Kidney (tissue), 14 donors: ENCODE measurements around the gene POGZ. TPM values are rescaled to one million over a fixed set of nuclear protein-coding genes. Genes with fewer than 3 reads are reported as not detected.
A peak's percentile ranks its signal among the peaks of the same experiment; 100 is the strongest.
"Not testable (repeated sequence)": the region's sequence is repeated elsewhere in the genome, so short reads cannot be mapped to it uniquely, and the experiment has no call there.

Experiments
- DNase-seq, 5 donors: peaks; one replicate each; pipeline ENCODE4 v3.0.0-alpha.2; 2013 to 2020
- FAIRE-seq: peaks from 2 replicates; lab custom pipeline; 2012; peaks lifted over from hg19 to GRCh38; lab: Jason Lieb, UNC
- H3K27ac ChIP-seq, 2 donors: one replicate each; pipeline ENCODE4 v1.7.0; 2013; ENCODE audit warnings: low read depth in 2 of 2, low read length in 2 of 2, inconsistent platforms in 1 of 2
- H3K27me3 ChIP-seq: one replicate; pipeline ENCODE4 v1.7.1; 2013; ENCODE audit warnings: low read length, inconsistent platforms; ENCODE audit not compliant: control insufficient read depth, insufficient read depth
- H3K36me3 ChIP-seq, 3 donors: one replicate each; pipeline versions ENCODE4 v1.7.0 to v1.7.1; 2013; ENCODE audit warnings: low read length in 3 of 3, control low read depth in 1 of 3, inconsistent platforms in 1 of 3; ENCODE audit not compliant: insufficient read depth in 3 of 3, control insufficient read depth in 2 of 3
- H3K4me1 ChIP-seq, 3 donors: one replicate each; pipeline versions ENCODE4 v1.7.0 to v1.7.1; 2013; ENCODE audit warnings: low read length in 3 of 3, inconsistent platforms in 1 of 3, low read depth in 1 of 3; ENCODE audit not compliant: control insufficient read depth in 2 of 3, insufficient read depth in 2 of 3
- H3K4me3 ChIP-seq, 3 donors: one replicate each; pipeline versions ENCODE4 v1.7.0 to v1.8.1; 2013; ENCODE audit warnings: low read length in 3 of 3, control low read depth in 1 of 3, inconsistent platforms in 1 of 3
- H3K9ac ChIP-seq, 3 donors: one replicate each; pipeline versions ENCODE4 v1.7.0 to v1.7.1; 2013; ENCODE audit warnings: low read length in 3 of 3, control low read depth in 1 of 3, inconsistent platforms in 1 of 3
- H3K9me3 ChIP-seq, 3 donors: one replicate each; pipeline versions ENCODE4 v1.7.0 to v1.7.1; 2013; ENCODE audit warnings: low read length in 3 of 3, control low read depth in 1 of 3, inconsistent platforms in 1 of 3; ENCODE audit not compliant: control insufficient read depth in 2 of 3, insufficient read depth in 1 of 3
- intact Hi-C: fragments of 100-400 bp; cut with DNase I; formaldehyde crosslinking; loops from one replicate; pipeline ENCODE4 v1.11.1; 2022
- polyA plus RNA-seq: library from polyadenylated mRNA; stranded (reverse); fragments of 350-450 nt; fragmentation: Illumina TruSeq; extraction: RNeasy Lipid Tissue Mini Kit (QIAGEN cat#74804); gene quantifications from one replicate; pipeline ENCODE4 v1.2.3, GENCODE V29; 2014; ENCODE audit warnings: low read depth, low replicate concordance; ENCODE audit not compliant: insufficient read depth
- total RNA-seq: library from RNA; stranded (reverse); fragmentation: NEBNext Ultra II Directional; extraction: Animal tissue kit (Norgen Biotek cat#: 25700); gene quantifications from one replicate; pipeline ENCODE4 v1.2.1, GENCODE V29; 2021
- TF ChIP-seq, protein P1 (sequence below): IDR thresholded peaks from 3 replicates; pipeline ENCODE4 v1.5.1; 2012; ENCODE audit warnings: mild to moderate bottlenecking, moderate library complexity, borderline replicate concordance; ENCODE audit not compliant: insufficient read depth; ENCODE audit errors: extremely low read depth
- donor health status: control.
- donor health status: control.
- donor health status: control.
- donor health status: control.
- donor health status: control.
- donor health status: DM: yes; HTN: yes; CAD: no.
- donor health status: Normal renal cell carcinoma (clear cell type).

POGZ gene
- total and polyA plus RNA-seq, 2 donors from 2014 or later: 16.4 to 96.6 TPM

DNA sequence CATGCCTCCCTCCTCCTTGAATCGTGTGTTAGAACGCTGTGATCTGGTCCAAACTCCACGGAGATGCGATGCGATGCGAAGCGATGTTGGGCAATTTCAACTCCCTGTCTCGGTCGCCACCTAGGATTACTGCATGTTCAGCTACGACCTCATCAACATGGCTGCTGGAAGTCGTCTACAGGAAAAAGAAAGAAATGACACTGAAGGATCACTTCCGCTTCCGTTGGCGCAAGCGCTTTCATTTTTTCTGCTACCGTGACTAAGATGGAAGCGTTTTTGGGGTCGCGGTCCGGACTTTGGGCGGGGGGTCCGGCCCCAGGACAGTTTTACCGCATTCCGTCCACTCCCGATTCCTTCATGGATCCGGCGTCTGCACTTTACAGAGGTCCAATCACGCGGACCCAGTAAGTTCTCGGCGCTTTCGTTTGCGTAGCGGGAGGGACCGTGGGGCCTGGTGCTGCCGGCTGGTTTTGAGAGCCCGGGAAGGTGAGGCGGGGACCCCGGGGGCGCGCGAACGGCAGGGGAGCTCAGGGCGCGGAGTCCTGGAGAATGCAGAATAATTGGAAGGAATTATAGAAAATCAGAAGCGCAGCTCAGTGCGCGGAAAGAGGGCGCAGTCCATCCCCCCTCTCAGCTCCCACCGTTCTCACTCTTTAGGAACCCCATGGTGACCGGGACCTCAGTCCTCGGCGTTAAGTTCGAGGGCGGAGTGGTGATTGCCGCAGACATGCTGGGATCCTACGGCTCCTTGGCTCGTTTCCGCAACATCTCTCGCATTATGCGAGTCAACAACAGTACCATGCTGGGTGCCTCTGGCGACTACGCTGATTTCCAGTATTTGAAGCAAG is 59.7 kb downstream of the POGZ start, which contains the start of gene PSMB4:
Gene PSMB4, plus strand, starts transcription at position 250 of the 848 bp plus-strand sequence. Its CDS starts 15 bp downstream, at position 265.
- peaks cover 4 to 7% (median 6%) of the 10 kb centered on the region in 3 donors for H3K4me1 ChIP-seq
- H3K36me3 ChIP-seq: peaks cover 6 to 27% (median 13%) of the 10 kb centered on the region in 3 donors
- H3K9ac ChIP-seq: peak within 1 kb of the TSS; percentile 34 to 97 (median 93)
- FAIRE-seq (peak; percentile 90), DNase-seq (peak; percentile 86 to 98 (median 91))
- no peaks in the 10 kb centered on the region for H3K27me3 ChIP-seq
- peak within 1 kb of the TSS; percentile 53 to 82 for H3K27ac ChIP-seq
- TF ChIP-seq, protein P1, sequence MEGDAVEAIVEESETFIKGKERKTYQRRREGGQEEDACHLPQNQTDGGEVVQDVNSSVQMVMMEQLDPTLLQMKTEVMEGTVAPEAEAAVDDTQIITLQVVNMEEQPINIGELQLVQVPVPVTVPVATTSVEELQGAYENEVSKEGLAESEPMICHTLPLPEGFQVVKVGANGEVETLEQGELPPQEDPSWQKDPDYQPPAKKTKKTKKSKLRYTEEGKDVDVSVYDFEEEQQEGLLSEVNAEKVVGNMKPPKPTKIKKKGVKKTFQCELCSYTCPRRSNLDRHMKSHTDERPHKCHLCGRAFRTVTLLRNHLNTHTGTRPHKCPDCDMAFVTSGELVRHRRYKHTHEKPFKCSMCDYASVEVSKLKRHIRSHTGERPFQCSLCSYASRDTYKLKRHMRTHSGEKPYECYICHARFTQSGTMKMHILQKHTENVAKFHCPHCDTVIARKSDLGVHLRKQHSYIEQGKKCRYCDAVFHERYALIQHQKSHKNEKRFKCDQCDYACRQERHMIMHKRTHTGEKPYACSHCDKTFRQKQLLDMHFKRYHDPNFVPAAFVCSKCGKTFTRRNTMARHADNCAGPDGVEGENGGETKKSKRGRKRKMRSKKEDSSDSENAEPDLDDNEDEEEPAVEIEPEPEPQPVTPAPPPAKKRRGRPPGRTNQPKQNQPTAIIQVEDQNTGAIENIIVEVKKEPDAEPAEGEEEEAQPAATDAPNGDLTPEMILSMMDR: peak; percentile 50
- no peaks in the 10 kb centered on the region for H3K9me3 ChIP-seq
- intact Hi-C loops: no loop called here
- peak within 1 kb of the TSS; percentile 84 to 98 (median 93) for H3K4me3 ChIP-seq

DNA sequence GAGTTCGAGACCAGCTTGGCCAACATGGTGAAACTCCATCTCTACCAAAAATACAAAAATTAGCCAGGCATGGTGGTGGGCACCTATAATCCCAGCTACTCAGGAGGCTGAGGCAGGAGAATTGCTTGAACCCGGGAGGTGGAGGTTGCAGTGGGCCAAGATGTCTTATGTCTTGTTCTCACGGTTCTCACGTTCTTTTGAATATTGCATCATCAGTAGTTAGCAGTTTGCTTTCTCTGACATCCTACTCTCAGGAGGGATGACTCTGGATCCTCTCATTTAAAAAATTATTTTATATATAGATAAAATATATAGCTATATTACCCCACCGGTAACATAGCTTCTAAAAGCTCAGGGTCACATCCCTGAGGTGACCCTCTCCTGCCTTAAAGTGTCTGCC is 63.0 kb downstream of the POGZ start:
- H3K27ac ChIP-seq, H3K27me3 ChIP-seq, intact Hi-C loops, DNase-seq, H3K9ac ChIP-seq, H3K9me3 ChIP-seq, H3K4me3 ChIP-seq, H3K4me1 ChIP-seq, FAIRE-seq, H3K36me3 ChIP-seq: not testable (repeated sequence)

DNA sequence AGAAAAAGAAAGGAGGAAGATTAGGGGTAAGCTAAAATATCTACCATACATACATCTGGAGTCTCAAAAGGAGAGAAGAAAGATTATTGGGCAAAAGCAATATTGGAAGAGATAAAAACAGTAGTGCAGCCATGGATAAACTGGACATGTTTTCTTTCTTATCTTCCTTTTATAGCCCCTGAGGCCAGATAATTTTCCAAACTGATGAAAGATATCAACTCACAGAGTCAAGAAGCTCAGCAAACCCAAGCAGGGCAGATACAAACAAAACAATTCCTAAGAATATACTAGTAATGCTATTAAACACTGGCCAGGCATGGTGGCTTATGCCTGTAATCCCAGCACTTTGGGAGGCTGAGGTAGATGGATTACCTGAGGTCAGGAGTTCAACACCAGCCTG is 65.7 kb downstream of the POGZ start:
- no peak overlapping the region for H3K4me3 ChIP-seq
- no peak overlapping the region for H3K9ac ChIP-seq
- peaks cover 0 to 4% (median 0%) of the 10 kb centered on the region in 3 donors for H3K4me1 ChIP-seq
- DNase-seq: no peak
- H3K36me3 ChIP-seq: no peaks in the 10 kb centered on the region
- intact Hi-C loops: no loop called here
- no peaks in the 10 kb centered on the region for H3K9me3 ChIP-seq
- TF ChIP-seq, protein P1: no peak
- no peak for FAIRE-seq
- H3K27me3 ChIP-seq: no peaks in the 10 kb centered on the region
- no peak overlapping the region for H3K27ac ChIP-seq

DNA sequence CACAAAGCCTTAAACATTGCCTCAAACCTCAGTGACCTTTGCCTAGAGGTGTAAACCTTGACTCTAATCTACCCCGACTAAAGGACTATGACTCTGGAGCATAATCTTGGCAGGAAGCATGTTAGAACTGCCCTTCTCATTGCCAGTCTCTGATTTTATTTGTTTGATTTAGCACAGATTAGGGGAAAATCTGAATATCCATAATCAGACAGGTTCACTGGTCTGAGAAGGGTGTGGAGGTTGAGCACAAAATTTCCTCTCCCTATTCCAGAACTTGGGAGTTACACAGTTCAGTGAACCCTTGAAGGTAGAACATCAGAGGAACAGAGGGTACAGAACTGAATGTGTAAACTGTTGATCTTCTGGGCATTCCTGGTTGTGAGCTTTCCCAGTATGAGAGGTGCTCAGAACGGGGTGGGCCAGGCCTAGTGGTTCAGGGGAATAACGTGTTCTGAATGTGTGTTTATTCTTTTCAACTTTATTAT is 68.2 kb downstream of the POGZ start:
- intact Hi-C loops: no loop called here
- TF ChIP-seq, protein P1: no peak
- FAIRE-seq: no peak

DNA sequence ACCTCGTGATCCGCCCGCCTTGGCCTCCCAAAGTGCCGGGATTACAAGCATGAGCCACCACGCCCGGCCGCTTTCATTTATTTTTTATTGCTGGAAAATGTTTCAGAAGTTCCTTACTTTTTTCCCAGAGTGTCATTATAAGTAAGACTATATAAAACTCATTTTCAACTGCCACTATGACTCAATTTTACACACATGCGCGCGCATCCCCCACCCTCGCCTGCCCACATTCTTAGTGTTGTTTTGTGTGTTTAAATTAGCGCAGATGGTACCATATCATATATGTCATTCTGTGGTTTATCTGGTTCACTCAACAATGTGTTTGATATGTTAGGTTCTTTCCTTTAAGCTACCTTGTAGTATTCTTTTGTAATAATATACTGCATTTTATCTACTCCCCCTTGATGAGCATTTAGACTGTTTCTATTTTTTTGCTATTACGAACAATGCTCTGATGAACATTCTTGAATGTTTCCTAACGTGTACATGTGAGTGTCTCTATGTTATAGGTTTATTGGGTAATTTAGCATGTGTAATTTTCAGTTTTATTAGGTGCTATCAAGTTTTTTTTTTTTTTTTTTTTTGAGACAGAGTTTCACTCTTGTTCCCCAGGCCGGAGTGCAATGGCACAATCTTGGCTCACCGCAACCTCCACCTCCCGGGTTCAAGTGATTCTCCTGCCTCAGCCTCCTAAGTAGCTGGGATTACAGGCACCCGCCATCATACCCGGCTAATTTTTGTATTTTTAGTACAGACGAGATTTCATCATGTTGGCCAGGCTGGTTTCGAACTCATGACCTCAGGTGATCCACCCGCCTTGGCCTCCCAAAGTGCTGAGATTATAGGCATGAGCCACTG is 68.8 kb downstream of the POGZ start:
- H3K9me3 ChIP-seq, DNase-seq, H3K36me3 ChIP-seq, H3K27ac ChIP-seq, FAIRE-seq, intact Hi-C loops, H3K4me3 ChIP-seq, H3K9ac ChIP-seq, H3K4me1 ChIP-seq, H3K27me3 ChIP-seq: not testable (repeated sequence)

More for the DNA sequence above, 68.2 kb downstream of the POGZ start:
- Histone ChIP-seq H3K27me3 (no peaks in the 10 kb centered on the region), H3K36me3 (no peaks in the 10 kb centered on the region), H3K9me3 (no peaks in the 10 kb centered on the region), H3K27ac (no peak overlapping the region), H3K9ac (no peak overlapping the region), H3K4me3 (no peak overlapping the region), H3K4me1 (no peaks in the 10 kb centered on the region)
- no peak for DNase-seq
